Measurements from ENCODE around the gene UNKL.

The UNKL gene

DNA sequence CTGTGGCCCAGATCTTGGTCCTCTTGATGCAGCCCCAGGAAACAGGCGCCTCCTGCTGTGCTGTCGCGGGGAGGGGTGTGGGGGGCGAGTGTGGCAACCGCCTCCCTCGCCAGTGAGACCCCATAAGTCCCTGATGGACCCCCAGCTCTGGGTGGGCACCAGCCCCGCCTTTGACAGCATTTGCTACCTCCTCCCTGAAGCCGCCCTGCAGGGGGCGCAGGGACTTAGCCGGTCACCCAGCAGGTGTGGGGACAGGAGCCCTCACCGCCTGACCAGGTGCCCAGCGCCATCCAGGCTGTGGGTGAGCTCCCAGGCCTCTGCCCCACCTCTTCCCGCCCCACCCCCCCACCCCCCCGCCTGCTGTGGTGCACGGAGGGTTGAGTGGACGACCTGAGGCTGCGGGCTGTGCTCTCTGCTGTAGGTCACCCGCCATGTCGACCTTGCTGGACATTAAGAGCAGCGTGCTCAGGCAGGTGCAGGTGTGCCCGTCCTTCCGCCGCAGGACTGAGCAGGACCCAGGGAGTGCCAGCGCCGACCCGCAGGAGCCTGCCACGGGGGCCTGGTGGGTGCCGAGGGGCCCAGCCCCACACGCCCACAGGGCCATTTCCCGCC lies 76.3 kb downstream of the UNKL start:
- TF ChIP-seq FOXM1 (IDR thresholded peaks at IDR 0.05; ENCODE audit: borderline replicate concordance, low read depth) (no peak), RAD21 (IDR thresholded peaks at IDR 0.05; ENCODE audit: low read depth) (peak; percentile 36; the same call in 1 of the 2 replicates), NFIC (IDR thresholded peaks at IDR 0.05) (no peak)

GRCh38 chr16:1337486-1337885 lies 77.0 kb downstream of the UNKL start:
- TF ChIP-seq, protein P1, sequence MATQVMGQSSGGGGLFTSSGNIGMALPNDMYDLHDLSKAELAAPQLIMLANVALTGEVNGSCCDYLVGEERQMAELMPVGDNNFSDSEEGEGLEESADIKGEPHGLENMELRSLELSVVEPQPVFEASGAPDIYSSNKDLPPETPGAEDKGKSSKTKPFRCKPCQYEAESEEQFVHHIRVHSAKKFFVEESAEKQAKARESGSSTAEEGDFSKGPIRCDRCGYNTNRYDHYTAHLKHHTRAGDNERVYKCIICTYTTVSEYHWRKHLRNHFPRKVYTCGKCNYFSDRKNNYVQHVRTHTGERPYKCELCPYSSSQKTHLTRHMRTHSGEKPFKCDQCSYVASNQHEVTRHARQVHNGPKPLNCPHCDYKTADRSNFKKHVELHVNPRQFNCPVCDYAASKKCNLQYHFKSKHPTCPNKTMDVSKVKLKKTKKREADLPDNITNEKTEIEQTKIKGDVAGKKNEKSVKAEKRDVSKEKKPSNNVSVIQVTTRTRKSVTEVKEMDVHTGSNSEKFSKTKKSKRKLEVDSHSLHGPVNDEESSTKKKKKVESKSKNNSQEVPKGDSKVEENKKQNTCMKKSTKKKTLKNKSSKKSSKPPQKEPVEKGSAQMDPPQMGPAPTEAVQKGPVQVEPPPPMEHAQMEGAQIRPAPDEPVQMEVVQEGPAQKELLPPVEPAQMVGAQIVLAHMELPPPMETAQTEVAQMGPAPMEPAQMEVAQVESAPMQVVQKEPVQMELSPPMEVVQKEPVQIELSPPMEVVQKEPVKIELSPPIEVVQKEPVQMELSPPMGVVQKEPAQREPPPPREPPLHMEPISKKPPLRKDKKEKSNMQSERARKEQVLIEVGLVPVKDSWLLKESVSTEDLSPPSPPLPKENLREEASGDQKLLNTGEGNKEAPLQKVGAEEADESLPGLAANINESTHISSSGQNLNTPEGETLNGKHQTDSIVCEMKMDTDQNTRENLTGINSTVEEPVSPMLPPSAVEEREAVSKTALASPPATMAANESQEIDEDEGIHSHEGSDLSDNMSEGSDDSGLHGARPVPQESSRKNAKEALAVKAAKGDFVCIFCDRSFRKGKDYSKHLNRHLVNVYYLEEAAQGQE (IDR thresholded peaks at IDR 0.05; ENCODE audit: low read depth) = no peak
- TF ChIP-seq YY1 (IDR thresholded peaks at IDR 0.05; ENCODE audit: low read depth) = no peak
- no peak for TF ChIP-seq EGR1 (IDR thresholded peaks at IDR 0.05)
- no peak for TF ChIP-seq NFIC (IDR thresholded peaks at IDR 0.05)
- no peak for TF ChIP-seq FOXM1 (IDR thresholded peaks at IDR 0.05; ENCODE audit: borderline replicate concordance, low read depth)
- TF ChIP-seq MAX (IDR thresholded peaks at IDR 0.05) = no peak

DNA sequence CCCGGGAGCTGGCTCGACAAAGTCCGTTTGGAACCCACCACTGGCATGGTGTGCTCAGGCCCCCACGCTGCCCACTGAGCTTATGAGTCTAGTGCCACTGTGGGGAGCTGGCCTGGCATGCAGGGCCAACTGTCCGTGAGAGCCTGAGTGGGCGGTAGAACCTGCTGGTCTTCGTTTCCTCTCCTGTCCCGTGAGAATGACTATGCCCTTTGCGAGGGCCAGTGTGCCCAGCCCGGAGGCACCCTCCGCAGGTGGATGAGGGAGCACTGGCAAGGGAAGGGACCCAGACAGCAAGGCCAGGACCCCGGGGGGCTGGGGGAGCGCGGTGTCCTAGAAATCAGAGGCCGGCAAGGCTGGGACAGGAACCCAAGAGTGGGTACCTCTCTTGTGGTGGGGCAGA lies 77.9 kb downstream of the UNKL start:
- TF ChIP-seq MAX (IDR thresholded peaks at IDR 0.05) (no peak), EGR1 (IDR thresholded peaks at IDR 0.05) (peak; percentile 67)

- TF ChIP-seq, protein P1 (IDR thresholded peaks at IDR 0.05; ENCODE audit: low read depth) = no peak
- TF ChIP-seq CREB1 (IDR thresholded peaks at IDR 0.05; ENCODE audit: low read depth) (no peak), YY1 (IDR thresholded peaks at IDR 0.05; ENCODE audit: low read depth) (no peak), FOXM1 (IDR thresholded peaks at IDR 0.05; ENCODE audit: borderline replicate concordance, low read depth) (no peak), NFIC (IDR thresholded peaks at IDR 0.05) (no peak), TCF12 (IDR thresholded peaks at IDR 0.05; ENCODE audit: low read depth) (no peak), ZBTB7A (IDR thresholded peaks at IDR 0.05; ENCODE audit: low read depth) (no peak), EP300 (IDR thresholded peaks at IDR 0.05; ENCODE audit: borderline replicate concordance) (no peak), TAF1 (IDR thresholded peaks at IDR 0.05; ENCODE audit: low read depth) (no peak), RAD21 (IDR thresholded peaks at IDR 0.05; ENCODE audit: low read depth) (no peak), MAX (IDR thresholded peaks at IDR 0.05) (no peak)
Observed at GRCh38 chr16:1335996-1336395, 78.5 kb downstream of the UNKL start.

- TF ChIP-seq TAF1 (IDR thresholded peaks at IDR 0.05; ENCODE audit: low read depth) (0 out of 2 replicates have a peak, but pooled peaks have one; percentile 25), NFIC (IDR thresholded peaks at IDR 0.05) (no peak)
Observed at GRCh38 chr16:1335211-1335971, 79.1 kb downstream of the UNKL start.

DNA sequence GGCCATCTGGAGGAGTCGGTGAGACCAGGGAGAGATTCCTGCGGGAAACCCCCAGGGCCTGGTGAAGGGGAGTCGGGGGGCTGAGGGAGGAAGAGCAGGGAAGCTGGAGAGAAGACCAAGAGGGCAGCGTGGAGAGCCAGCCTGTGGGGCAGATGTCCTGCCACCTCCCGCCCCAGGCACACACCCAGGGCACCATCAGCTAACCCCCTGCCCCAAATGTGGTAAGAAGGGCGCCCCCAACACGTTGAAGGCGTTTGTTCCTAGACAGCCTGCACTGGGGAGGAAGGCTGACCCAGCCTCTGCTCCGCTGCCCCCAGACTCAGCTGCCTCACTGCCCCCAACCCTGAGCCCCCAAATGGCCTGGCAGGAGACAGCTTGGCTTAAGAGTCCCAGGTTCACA lies 79.8 kb downstream of the UNKL start:
- TF ChIP-seq, protein P2, sequence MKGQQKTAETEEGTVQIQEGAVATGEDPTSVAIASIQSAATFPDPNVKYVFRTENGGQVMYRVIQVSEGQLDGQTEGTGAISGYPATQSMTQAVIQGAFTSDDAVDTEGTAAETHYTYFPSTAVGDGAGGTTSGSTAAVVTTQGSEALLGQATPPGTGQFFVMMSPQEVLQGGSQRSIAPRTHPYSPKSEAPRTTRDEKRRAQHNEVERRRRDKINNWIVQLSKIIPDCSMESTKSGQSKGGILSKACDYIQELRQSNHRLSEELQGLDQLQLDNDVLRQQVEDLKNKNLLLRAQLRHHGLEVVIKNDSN (IDR thresholded peaks at IDR 0.05) = no peak
- TF ChIP-seq TAF1 (IDR thresholded peaks at IDR 0.05; ENCODE audit: low read depth) = no peak

GRCh38 chr16:1333854-1334700 lies 80.4 kb downstream of the UNKL start:
- TF ChIP-seq ZBTB7A (IDR thresholded peaks at IDR 0.05; ENCODE audit: low read depth) = 0 out of 2 replicates have a peak, but pooled peaks have one; percentile 25
- no peak for TF ChIP-seq TCF12 (IDR thresholded peaks at IDR 0.05; ENCODE audit: low read depth)

All from Ishikawa (cell line).